HEK293 (cell line): Measurements from ENCODE around the gene ZBTB48.

Source experiments
- CTCF ChIA-PET: fragments of 350-600 bp; formaldehyde crosslinking; extraction: SDS; loops from one replicate; lab custom pipeline; 2021; ENCODE audit warnings: antibody characterized with exemption; lab: Yijun Ruan, JAX
- POLR2A ChIA-PET: fragments of 300-600 bp; formaldehyde crosslinking; extraction: SDS; loops from one replicate; lab custom pipeline; 2020; ENCODE audit warnings: antibody characterized with exemption, inconsistent platforms; lab: Yijun Ruan, JAX
- H3K27ac ChIP-seq: fragments of 200-500 bp; sonication (Bioruptor generic); 2 replicates; pipeline ENCODE4 v1.5.1; 2014; ENCODE audit warnings: low read depth, low read length, control low read depth, inconsistent platforms; ENCODE audit errors: extremely low read depth
- H3K36me3 ChIP-seq, 2 experiments: fragments of 200-500 bp in 1 of 2; sonication (Bioruptor generic) in 1 of 2; 1 replicate in 1 of 2; 2 replicates in 1 of 2; pipeline ENCODE4 v1.5.1; 2014 to 2017; ENCODE audit warnings: inconsistent platforms in 2 of 2, low read length in 2 of 2; ENCODE audit not compliant: control insufficient read depth in 2 of 2, insufficient read depth in 1 of 2
- H3K4me1 ChIP-seq: fragments of 200-500 bp; sonication (Bioruptor generic); 2 replicates; pipeline ENCODE4 v1.5.1; 2014; ENCODE audit warnings: mild to moderate bottlenecking, low read length, inconsistent platforms; ENCODE audit not compliant: control insufficient read depth, insufficient read depth
- H3K4me3 ChIP-seq: 2 replicates; pipeline ENCODE4 v1.5.1; 2011; ENCODE audit warnings: low read depth, mild to moderate bottlenecking, control low read depth, low read length, moderate library complexity
- H3K9me3 ChIP-seq: fragments of 200-500 bp; sonication (Bioruptor generic); 2 replicates; pipeline ENCODE4 v1.5.1; 2014; ENCODE audit warnings: low read depth, low read length, inconsistent platforms; ENCODE audit not compliant: control insufficient read depth, insufficient read depth
- AEBP2 ChIP-seq: fragments of 450-650 bp; formaldehyde crosslinking; IDR thresholded peaks from 2 replicates; pipeline ENCODE4 v1.5.1; 2016; ENCODE audit warnings: missing biosample characterization, missing genetic modification characterization, borderline replicate concordance
- GLIS2 ChIP-seq: fragments of 450-650 bp; formaldehyde crosslinking; IDR thresholded peaks from 2 replicates; pipeline ENCODE4 v1.5.1; 2016; ENCODE audit warnings: missing biosample characterization, missing genetic modification characterization
- HOXC10 ChIP-seq: sonication (generic); formaldehyde crosslinking; IDR thresholded peaks from 2 replicates; pipeline ENCODE4 v1.8.1; 2023; ENCODE audit warnings: mild to moderate bottlenecking, missing genetic modification reagents
- OSR2 ChIP-seq: fragments of 450-650 bp; formaldehyde crosslinking; IDR thresholded peaks from 2 replicates; pipeline ENCODE4 v1.5.1; 2016; ENCODE audit warnings: missing biosample characterization, missing genetic modification characterization
- PATZ1 ChIP-seq: fragments of 450-650 bp; formaldehyde crosslinking; IDR thresholded peaks from 2 replicates; pipeline ENCODE4 v1.5.1; 2016; ENCODE audit warnings: missing biosample characterization, missing genetic modification characterization
- SCRT1 ChIP-seq: fragments of 450-650 bp; formaldehyde crosslinking; IDR thresholded peaks from 2 replicates; pipeline ENCODE4 v1.5.1; 2016; ENCODE audit warnings: missing biosample characterization, missing genetic modification characterization, borderline replicate concordance
- TSHZ1 ChIP-seq: fragments of 450-650 bp; formaldehyde crosslinking; IDR thresholded peaks from 2 replicates; pipeline ENCODE4 v1.5.1; 2016; ENCODE audit warnings: missing biosample characterization, missing genetic modification characterization, borderline replicate concordance
- ZBTB20 ChIP-seq: fragments of 450-650 bp; formaldehyde crosslinking; IDR thresholded peaks from 2 replicates; pipeline ENCODE4 v1.5.1; 2016; ENCODE audit warnings: missing biosample characterization, missing genetic modification characterization
- ZBTB26 ChIP-seq: fragments of 450-650 bp; formaldehyde crosslinking; optimal IDR thresholded peaks from 2 replicates; pipeline ENCODE3; 2016; ENCODE audit warnings: missing biosample characterization, mild to moderate bottlenecking, missing genetic modification characterization
- ZNF157 ChIP-seq: fragments of 450-650 bp; formaldehyde crosslinking; IDR thresholded peaks from 2 replicates; pipeline ENCODE4 v1.5.1; 2016; ENCODE audit warnings: missing biosample characterization, missing genetic modification characterization
- ZNF24 ChIP-seq: fragments of 450-650 bp; formaldehyde crosslinking; IDR thresholded peaks from 2 replicates; pipeline ENCODE4 v1.5.1; 2016; ENCODE audit warnings: missing biosample characterization, missing genetic modification characterization
- ZNF335 ChIP-seq: fragments of 450-650 bp; formaldehyde crosslinking; conservative IDR thresholded peaks from 2 replicates; pipeline ENCODE4 v1.5.1; 2016; ENCODE audit warnings: missing biosample characterization, missing genetic modification characterization
- ZNF350 ChIP-seq: fragments of 450-650 bp; formaldehyde crosslinking; IDR thresholded peaks from 2 replicates; pipeline ENCODE4 v1.5.0; 2017; ENCODE audit warnings: missing biosample characterization, mild to moderate bottlenecking, missing genetic modification characterization
- ZNF426 ChIP-seq: fragments of 450-650 bp; formaldehyde crosslinking; IDR thresholded peaks from 2 replicates; pipeline ENCODE4 v1.5.1; 2017; ENCODE audit warnings: missing biosample characterization, missing genetic modification characterization, mild to moderate bottlenecking, inconsistent platforms, moderate library complexity
- ZNF473 ChIP-seq: fragments of 450-650 bp; formaldehyde crosslinking; IDR thresholded peaks from 2 replicates; pipeline ENCODE4 v1.5.1; 2017; ENCODE audit warnings: missing biosample characterization, missing genetic modification characterization
- ZNF501 ChIP-seq: fragments of 450-650 bp; formaldehyde crosslinking; IDR thresholded peaks from 2 replicates; pipeline ENCODE4 v1.5.1; 2016; ENCODE audit warnings: missing biosample characterization, missing genetic modification characterization
- ZNF518A ChIP-seq: fragments of 450-650 bp; formaldehyde crosslinking; conservative IDR thresholded peaks from 2 replicates; pipeline ENCODE4 v1.5.1; 2016; ENCODE audit warnings: low read depth, missing biosample characterization, missing genetic modification characterization
- ZNF600 ChIP-seq: fragments of 450-650 bp; formaldehyde crosslinking; IDR thresholded peaks from 2 replicates; pipeline ENCODE4 v1.5.1; 2016; ENCODE audit warnings: missing biosample characterization, missing genetic modification characterization
- ZNF692 ChIP-seq: fragments of 450-650 bp; formaldehyde crosslinking; IDR thresholded peaks from 2 replicates; pipeline ENCODE4 v1.5.1; 2016; ENCODE audit warnings: missing biosample characterization, missing genetic modification characterization
- ZNF76 ChIP-seq: fragments of 450-650 bp; formaldehyde crosslinking; IDR thresholded peaks from 2 replicates; pipeline ENCODE4; 2016; ENCODE audit warnings: low read depth, missing biosample characterization, missing genetic modification characterization, borderline replicate concordance
- ZXDB ChIP-seq: fragments of 450-650 bp; formaldehyde crosslinking; IDR thresholded peaks from 2 replicates; pipeline ENCODE4 v1.5.1; 2016; ENCODE audit warnings: missing biosample characterization, missing genetic modification characterization

The ZBTB48 gene

GRCh38 chr1:6603238-6603914 lies 23.6 kb downstream of the ZBTB48 start:
- CTCF ChIA-PET, result interaction anchor here (0.5 to 1.6 kb wide), 3 partner anchors 18 to 258 kb away, joined by 3 to 4 read pairs (median 3); partner anchors contain the start of gene TAS1R1
- POLR2A ChIA-PET, result interaction anchor here (0.7 to 3.5 kb wide), 6 partner anchors 9 to 75 kb away, joined by 3 to 25 read pairs (median 6); partner anchors contain the start of genes PHF13, THAP3 and ZBTB48
- peak overlapping the region; percentile 79 for H3K27ac ChIP-seq
- TF ChIP-seq ZNF157 (tag by site-specific recombination) (no peak), ZBTB20 (peak; percentile 97), ZNF501 (tag by site-specific recombination) (0 out of 2 replicates have a peak, but pooled peaks have one; percentile 44), SCRT1 (no peak), ZNF600 (tag by site-specific recombination) (peak; percentile 74), ZNF518A (tag by site-specific recombination) (0 out of 2 replicates have a peak, but pooled peaks have one; percentile 11), ZNF76 (tag by site-specific recombination) (peak; percentile 75), TSHZ1 (no peak), ZNF692 (tag by site-specific recombination) (peak; percentile 33), PATZ1 (no peak; the same call in 1 of the 2 replicates), ZNF426 (tag by site-specific recombination) (no peak), ZNF24 (tag by site-specific recombination) (peak; percentile 41; the same call in 1 of the 2 replicates), ZBTB26 (tag by site-specific recombination) (peak; percentile 20), ZNF335 (tag by site-specific recombination) (peak; percentile 97), ZNF473 (tag by site-specific recombination) (no peak), GLIS2 (tag by site-specific recombination) (peak; percentile 79), ZXDB (peak; percentile 85), AEBP2 (tag by site-specific recombination) (no peak), ZNF350 (tag by site-specific recombination) (no peak), OSR2 (peak; percentile 32; the same call in 1 of the 2 replicates), HOXC10 (no peak)

More at GRCh38 chr1:6603238-6603914, 23.6 kb downstream of the ZBTB48 start:
- Histone ChIP-seq H3K4me3 (peak overlapping the region; percentile 48), H3K36me3 (peaks cover 0 to 19% of the 10 kb centered on the region in 2 experiments; a peak in 1 of 3 replicates), H3K4me1 (no peaks in the 10 kb centered on the region), H3K9me3 (no peaks in the 10 kb centered on the region)
